Mesenchymal stem cell (in vitro differentiated cells and primary cell): ENCODE data around the gene SDCCAG8.
A peak's percentile ranks its signal among the peaks of the same experiment; 100 is the strongest.

Experiments
- DNase-seq: peaks from one replicate; pipeline ENCODE4 v3.0.0-alpha.2; 2013
- H2AFZ ChIP-seq: one replicate; pipeline ENCODE4 v1.6.1; 2013; ENCODE audit warnings: low read depth, mild to moderate bottlenecking, control low read depth, inconsistent platforms, low read length, moderate library complexity
- H2AK5ac ChIP-seq: 2 replicates; pipeline ENCODE4 v1.6.1; 2013; ENCODE audit warnings: low read length, moderate library complexity, mild to moderate bottlenecking, inconsistent platforms; ENCODE audit not compliant: severe bottlenecking
- H2BK120ac ChIP-seq: one replicate; pipeline ENCODE4 v1.6.1; 2013; ENCODE audit warnings: low read depth, mild to moderate bottlenecking, inconsistent platforms, low read length, moderate library complexity
- H2BK12ac ChIP-seq, 2 experiments: one replicate each; pipeline ENCODE4 v1.6.1; 2013; ENCODE audit warnings: inconsistent platforms in 2 of 2, low read length in 2 of 2, mild to moderate bottlenecking in 2 of 2, moderate library complexity in 2 of 2, control low read depth in 1 of 2
- H2BK15ac ChIP-seq: one replicate; pipeline ENCODE4 v1.6.1; 2013; ENCODE audit warnings: mild to moderate bottlenecking, low read depth, inconsistent platforms; ENCODE audit not compliant: poor library complexity, severe bottlenecking
- H2BK5ac ChIP-seq: 2 replicates; pipeline ENCODE4 v1.6.1; 2013; ENCODE audit warnings: low read depth, mild to moderate bottlenecking, low read length, control low read depth, inconsistent platforms; ENCODE audit not compliant: poor library complexity, severe bottlenecking
- H3K14ac ChIP-seq, 2 experiments: one replicate each; pipeline ENCODE4 v1.6.1; 2013; ENCODE audit warnings: inconsistent platforms in 2 of 2, low read length in 2 of 2, control low read depth in 1 of 2, mild to moderate bottlenecking in 1 of 2, moderate library complexity in 1 of 2
- H3K18ac ChIP-seq, 2 experiments: one replicate each; pipeline ENCODE4 v1.6.1; 2013; ENCODE audit warnings: inconsistent platforms in 2 of 2, low read length in 2 of 2, control low read depth in 1 of 2, low read depth in 1 of 2, mild to moderate bottlenecking in 1 of 2
- H3K23ac ChIP-seq, 2 experiments: one replicate each; pipeline ENCODE4 v1.6.1; 2013; ENCODE audit warnings: inconsistent platforms in 2 of 2, low read length in 2 of 2, mild to moderate bottlenecking in 2 of 2, moderate library complexity in 2 of 2, control low read depth in 1 of 2
- H3K27ac ChIP-seq: 2 replicates; pipeline ENCODE4 v1.5.1; 2013; ENCODE audit warnings: mild to moderate bottlenecking, moderate library complexity, low read length, control low read depth, inconsistent platforms; ENCODE audit not compliant: poor library complexity, severe bottlenecking
- H3K27me3 ChIP-seq, 2 experiments: 2 replicates each; pipeline versions ENCODE4 v1.6.1 to v1.7.0; 2013; ENCODE audit warnings: low read length in 2 of 2, mild to moderate bottlenecking in 2 of 2, moderate library complexity in 2 of 2, control low read depth in 1 of 2, inconsistent platforms in 1 of 2; ENCODE audit not compliant: control insufficient read depth in 1 of 2, insufficient read depth in 1 of 2
- H3K36me3 ChIP-seq, 2 experiments: 2 replicates each; pipeline versions ENCODE4 v1.6.1 to v1.7.0; 2013; ENCODE audit warnings: low read length in 2 of 2, control low read depth in 1 of 2, inconsistent platforms in 1 of 2, low read depth in 1 of 2, mild to moderate bottlenecking in 1 of 2; ENCODE audit not compliant: insufficient read depth in 2 of 2, control insufficient read depth in 1 of 2
- H3K4ac ChIP-seq, 2 experiments: one replicate each; pipeline ENCODE4 v1.6.1; 2013; ENCODE audit warnings: inconsistent platforms in 2 of 2, low read length in 2 of 2, mild to moderate bottlenecking in 2 of 2, moderate library complexity in 2 of 2, control low read depth in 1 of 2, low read depth in 1 of 2
- H3K4me1 ChIP-seq: 2 replicates; pipeline ENCODE4 v1.6.1; 2013; ENCODE audit warnings: low read depth, low read length, control low read depth; ENCODE audit not compliant: control insufficient read depth, insufficient read depth
- H3K4me2 ChIP-seq: 2 replicates; pipeline ENCODE4 v1.6.1; 2013; ENCODE audit warnings: low read length, mild to moderate bottlenecking, inconsistent platforms; ENCODE audit not compliant: poor library complexity, severe bottlenecking
- H3K4me3 ChIP-seq, 2 experiments: 2 replicates each; pipeline versions ENCODE4 v1.5.1 to v1.7.0; 2013; ENCODE audit warnings: low read length in 2 of 2, mild to moderate bottlenecking in 2 of 2, control low read depth in 1 of 2, low read depth in 1 of 2; ENCODE audit not compliant: insufficient read depth in 1 of 2
- H3K79me1 ChIP-seq: replicated peaks from 2 replicates; pipeline ENCODE4 v1.6.1; 2013; ENCODE audit warnings: mild to moderate bottlenecking, control low read depth, low read length, inconsistent platforms; ENCODE audit not compliant: poor library complexity, severe bottlenecking
- H3K9ac ChIP-seq: 2 replicates; pipeline ENCODE4 v1.7.0; 2013; ENCODE audit warnings: mild to moderate bottlenecking, low read length, moderate library complexity
- H3K9me3 ChIP-seq: 2 replicates; pipeline ENCODE4 v1.7.0; 2013; ENCODE audit warnings: mild to moderate bottlenecking, low read length; ENCODE audit not compliant: control insufficient read depth
- H4K8ac ChIP-seq: one replicate; pipeline ENCODE4 v1.6.1; 2013; ENCODE audit warnings: inconsistent platforms, mild to moderate bottlenecking, low read length, moderate library complexity
- H4K91ac ChIP-seq: one replicate; pipeline ENCODE4 v1.6.1; 2013; ENCODE audit warnings: mild to moderate bottlenecking, low read length, inconsistent platforms
- WGBS: methylation state at CpG from one replicate; pipeline ENCODE4 v1.1.7; 2013; ENCODE audit warnings: mixed read lengths; 5-methylcytosine and 5-hydroxymethylcytosine counted together

SDCCAG8 gene

DNA sequence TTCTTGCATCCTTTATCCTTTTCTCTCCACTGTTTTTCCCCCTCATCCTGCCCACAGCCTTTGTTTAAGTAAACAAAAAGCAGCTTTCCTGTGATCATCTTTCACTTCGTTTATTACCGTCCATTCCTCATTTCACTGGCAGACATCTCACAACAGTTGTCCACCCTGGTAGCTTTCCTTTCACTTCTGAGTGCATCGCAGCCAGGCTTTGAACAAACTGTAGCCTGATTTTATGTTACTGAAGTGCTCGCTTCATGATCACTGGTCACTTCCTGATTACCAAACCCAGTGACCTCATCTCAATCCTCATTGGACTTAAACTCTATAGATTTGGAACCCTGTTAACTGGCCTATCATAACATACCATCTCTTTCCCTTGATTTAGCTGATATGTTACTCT lies 67.7 kb downstream of the SDCCAG8 start:
- Histone ChIP-seq H3K18ac (no peak overlapping the region), H3K79me1 (peaks cover 10% of the 10 kb centered on the region), H2AK5ac (no peak overlapping the region), H3K23ac (no peak overlapping the region), H3K9me3 (no peaks in the 10 kb centered on the region), H3K14ac (no peak overlapping the region), H4K91ac (no peak overlapping the region), H3K4me3 (no peak overlapping the region), H2BK12ac (no peak overlapping the region), H3K4me2 (no peak overlapping the region), H2AFZ (no peak overlapping the region), H3K9ac (peak overlapping the region; percentile 34), H4K8ac (no peak overlapping the region), H3K36me3 (peaks cover 8 to 57% of the 10 kb centered on the region in 2 experiments), H3K27ac (no peak overlapping the region), H2BK5ac (no peak overlapping the region), H3K27me3 (no peaks in the 10 kb centered on the region), H3K4me1 (no peaks in the 10 kb centered on the region), H3K4ac (no peak overlapping the region), H2BK15ac (no peak overlapping the region), H2BK120ac (no peak overlapping the region)
- 64% methylated on average over 4 of the region's 4 CpGs for WGBS
- DNase-seq = peak; percentile 41

DNA sequence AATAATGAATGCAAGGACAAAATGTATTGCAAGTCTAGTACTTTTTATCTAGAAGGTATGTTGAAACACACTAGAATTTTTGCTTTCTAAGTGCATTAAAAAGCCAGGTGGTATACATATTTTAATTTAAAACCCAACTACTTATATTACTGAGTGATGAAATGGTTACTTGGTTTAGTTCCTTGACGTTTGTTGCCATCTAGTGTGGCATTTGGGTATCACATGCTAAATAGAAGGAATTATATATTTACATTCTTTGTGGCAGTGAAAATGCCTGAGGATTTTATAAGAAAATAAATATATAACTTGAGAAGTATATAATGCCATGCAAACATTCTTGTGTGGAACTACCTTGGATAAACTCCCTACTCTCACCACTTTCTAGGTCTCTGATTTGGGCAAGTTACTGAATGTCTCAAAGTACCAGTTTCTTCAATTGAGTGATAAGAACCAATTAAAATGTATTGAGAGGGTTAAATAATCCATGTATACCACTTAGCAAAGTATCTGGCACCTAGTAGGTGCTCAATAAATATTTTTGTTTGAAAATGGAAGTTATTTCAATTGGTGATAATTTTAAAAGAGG lies 69.6 kb downstream of the SDCCAG8 start:
- H4K8ac ChIP-seq = no peak overlapping the region
- no peak overlapping the region for H2BK12ac ChIP-seq
- no peak overlapping the region for H3K4me3 ChIP-seq
- no peak overlapping the region for H2AFZ ChIP-seq
- no peak overlapping the region for H3K23ac ChIP-seq
- H2AK5ac ChIP-seq = no peak overlapping the region
- no peaks in the 10 kb centered on the region for H3K27me3 ChIP-seq
- peaks cover 4 to 57% of the 10 kb centered on the region in 2 experiments for H3K36me3 ChIP-seq
- H2BK5ac ChIP-seq = no peak overlapping the region
- no peak overlapping the region for H3K14ac ChIP-seq
- H3K18ac ChIP-seq = no peak overlapping the region
- no peak overlapping the region for H4K91ac ChIP-seq
- DNase-seq = peak; percentile 69
- H3K79me1 ChIP-seq = peaks cover 8% of the 10 kb centered on the region
- no peak overlapping the region for H2BK15ac ChIP-seq
- H2BK120ac ChIP-seq = no peak overlapping the region
- H3K4ac ChIP-seq = no peak overlapping the region
- WGBS = no CpG with 5 or more reads among the region's 1 CpG
- H3K4me1 ChIP-seq = no peaks in the 10 kb centered on the region
- peak overlapping the region; percentile 30 for H3K9ac ChIP-seq
- no peak overlapping the region for H3K4me2 ChIP-seq
- no peaks in the 10 kb centered on the region for H3K9me3 ChIP-seq
- no peak overlapping the region for H3K27ac ChIP-seq

DNA sequence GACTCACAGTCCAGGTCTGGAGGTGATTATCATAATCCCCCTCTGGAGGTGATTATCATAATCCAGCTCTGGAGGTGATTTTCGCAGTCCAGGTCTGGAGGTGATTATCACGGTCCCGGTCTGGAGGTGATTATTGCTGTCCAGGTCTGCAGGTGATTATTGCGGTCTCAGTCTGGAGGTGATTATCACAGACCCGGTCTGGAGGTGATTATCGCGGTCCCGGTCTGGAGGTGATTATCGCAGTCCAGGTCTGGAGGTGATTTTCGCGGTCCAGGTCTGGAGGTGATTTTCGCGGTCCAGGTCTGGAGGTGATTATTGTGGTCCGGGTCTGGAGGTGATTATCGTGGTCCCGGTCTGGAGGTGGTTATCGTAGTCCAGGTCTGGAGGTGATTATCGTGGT lies 76.6 kb downstream of the SDCCAG8 start:
- Histone ChIP-seq H3K4me3 (no peak overlapping the region), H3K36me3 (peaks cover 16 to 87% of the 10 kb centered on the region in 2 experiments), H3K4ac (no peak overlapping the region), H3K9me3 (no peaks in the 10 kb centered on the region), H2BK5ac (no peak overlapping the region), H3K79me1 (peaks cover 20% of the 10 kb centered on the region), H4K8ac (no peak overlapping the region), H2AK5ac (no peak overlapping the region), H3K27ac (no peak overlapping the region), H3K18ac (no peak overlapping the region), H3K4me1 (no peaks in the 10 kb centered on the region), H3K4me2 (no peak overlapping the region), H3K27me3 (no peaks in the 10 kb centered on the region), H4K91ac (no peak overlapping the region), H2BK12ac (no peak overlapping the region), H2AFZ (no peak overlapping the region), H2BK15ac (no peak overlapping the region), H3K23ac (no peak overlapping the region), H3K9ac (no peak overlapping the region), H3K14ac (no peak overlapping the region), H2BK120ac (no peak overlapping the region)
- 98% methylated on average over 18 of the region's 18 CpGs for WGBS
- no peak for DNase-seq

DNA sequence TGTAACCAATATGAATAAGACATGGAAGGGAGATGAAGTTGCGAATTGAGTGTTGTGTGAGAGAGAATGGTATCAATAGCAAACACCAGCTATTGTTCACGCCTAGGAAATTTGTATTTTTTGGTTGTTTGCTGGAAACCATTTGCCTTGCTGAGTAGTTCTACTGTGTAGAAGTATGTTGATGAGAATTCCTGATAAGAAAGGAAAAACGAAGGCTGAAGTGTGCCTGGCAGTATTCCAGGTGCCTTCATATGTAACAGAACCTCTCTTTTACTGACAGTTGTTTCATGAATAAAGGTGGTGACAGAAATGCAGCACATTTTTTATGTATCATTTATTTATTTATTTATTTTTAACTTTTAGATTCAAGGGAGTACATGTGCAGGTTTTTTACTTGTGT lies 79.5 kb downstream of the SDCCAG8 start:
- H2AK5ac ChIP-seq = no peak overlapping the region
- H3K23ac ChIP-seq = no peak overlapping the region
- H3K27me3 ChIP-seq = no peaks in the 10 kb centered on the region
- H3K4me1 ChIP-seq = no peaks in the 10 kb centered on the region
- no peak overlapping the region for H4K91ac ChIP-seq
- no peak overlapping the region for H4K8ac ChIP-seq
- no peak overlapping the region for H3K9ac ChIP-seq
- no peak overlapping the region for H3K4me3 ChIP-seq
- H2AFZ ChIP-seq = no peak overlapping the region
- H2BK15ac ChIP-seq = no peak overlapping the region
- no peak overlapping the region for H3K18ac ChIP-seq
- no peak overlapping the region for H2BK120ac ChIP-seq
- H3K9me3 ChIP-seq = no peaks in the 10 kb centered on the region
- H3K27ac ChIP-seq = no peak overlapping the region
- 77% methylated on average over 3 of the region's 3 CpGs for WGBS
- no peak overlapping the region for H2BK12ac ChIP-seq
- H3K36me3 ChIP-seq = peaks cover 14 to 88% of the 10 kb centered on the region in 2 experiments
- no peak overlapping the region for H3K14ac ChIP-seq
- DNase-seq = no peak
- H3K4me2 ChIP-seq = no peak overlapping the region
- H2BK5ac ChIP-seq = no peak overlapping the region
- H3K4ac ChIP-seq = no peak overlapping the region
- H3K79me1 ChIP-seq = peaks cover 17% of the 10 kb centered on the region
